Activated CD4-positive, alpha-beta T cell treated with anti-CD3 and anti-CD28 coated beads for 36 hours (primary cell): Measurements from ENCODE around the gene ALPI. TPM values are rescaled to one million over a fixed set of nuclear protein-coding genes. Genes with fewer than 3 reads are reported as not detected.
A peak's percentile ranks its signal among the peaks of the same experiment; 100 is the strongest.
"Not testable (repeated sequence)": the region's sequence is repeated elsewhere in the genome, so short reads cannot be mapped to it uniquely, and the experiment has no call there.

Experiments
- ATAC-seq: fragments of 200-7000 bp; cut with Tn5 transposase; one replicate; pipeline ENCODE4 v1.10.0; 2021; ENCODE audit warnings: mild to moderate bottlenecking, moderate library complexity
- CTCF ChIA-PET: fragments of 350-600 bp; sonication (Branson Sonifier 250); formaldehyde crosslinking; loops from one replicate; lab custom pipeline; 2021; ENCODE audit warnings: antibody characterized with exemption; lab: Charles Lee
- POLR2A ChIA-PET: fragments of 350-600 bp; sonication (Branson Sonifier 250); formaldehyde crosslinking; loops from one replicate; lab custom pipeline; 2021; ENCODE audit warnings: antibody characterized with exemption, inconsistent platforms; lab: Charles Lee
- DNase-seq: peaks from one replicate; pipeline ENCODE4 v3.0.0-alpha.2; 2020
- H3K27ac Mint-ChIP-seq: one replicate; pipeline ENCODE4 v1.8.0; 2021; ENCODE audit warnings: mixed read lengths
- H3K27me3 Mint-ChIP-seq: one replicate; pipeline ENCODE4 v1.8.0; 2021; ENCODE audit warnings: mixed read lengths
- H3K36me3 Mint-ChIP-seq: one replicate; pipeline ENCODE4 v1.8.0; 2021; ENCODE audit warnings: low read depth, mixed read lengths
- H3K4me1 Mint-ChIP-seq: one replicate; pipeline ENCODE4 v1.8.0; 2021; ENCODE audit warnings: mixed read lengths
- H3K4me3 Mint-ChIP-seq: one replicate; pipeline ENCODE4 v1.8.0; 2021; ENCODE audit warnings: mild to moderate bottlenecking, moderate library complexity, mixed read lengths
- H3K9me3 Mint-ChIP-seq: one replicate; pipeline ENCODE4 v1.8.0; 2021; ENCODE audit warnings: low read depth, mixed read lengths
- intact Hi-C, 2 experiments: fragments of 100-400 bp; cut with DNase I in 1 of 2; cut with micrococcal nuclease in 1 of 2; formaldehyde crosslinking; loops; one replicate each; pipeline versions ENCODE4 v1.14.2 to v1.15.1; 2022 to 2024; cut with DNase I, micrococcal nuclease
- total RNA-seq, 2 experiments: library from RNA; stranded (reverse); gene quantifications; one replicate each; pipeline ENCODE4 v1.2.3, GENCODE V29; 2021

The ALPI gene
- total RNA-seq, 2 experiments from 2014 or later, result not detected

DNA sequence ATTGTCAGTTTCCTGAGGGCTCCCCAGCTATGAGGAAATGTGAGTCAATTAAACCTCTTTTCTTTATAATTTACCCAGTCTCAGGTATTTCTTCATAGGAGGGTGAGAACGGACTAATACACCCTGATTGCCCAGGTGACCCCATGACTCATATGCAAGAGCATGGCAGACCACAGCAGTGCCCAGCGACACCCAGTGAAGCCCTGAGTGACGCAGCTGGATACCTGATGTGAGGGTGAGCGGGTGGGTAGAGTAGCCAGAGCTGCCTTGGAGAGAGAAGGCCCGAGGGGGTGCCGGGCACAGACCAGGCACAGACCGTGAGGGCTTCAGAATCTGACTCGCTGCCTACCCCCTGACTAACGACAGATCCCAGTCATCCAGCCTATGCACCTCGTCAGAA lies 33.9 kb upstream of the ALPI start:
- peaks cover 29% of the 10 kb centered on the region for H3K27me3 Mint-ChIP-seq
- POLR2A ChIA-PET, result no interaction called here
- intact Hi-C loops, result no loop called here
- no peak overlapping the region for H3K27ac Mint-ChIP-seq
- ATAC-seq (no peak), DNase-seq (no peak)
- CTCF ChIA-PET, result interaction anchor here (0.9 to 1.3 kb wide), 3 partner anchors 9 to 515 kb away, joined by 3 to 5 read pairs (median 4); no protein-coding TSS in a partner anchor
- peaks cover 15% of the 10 kb centered on the region for H3K4me1 Mint-ChIP-seq
- H3K9me3 Mint-ChIP-seq, result peaks cover 11% of the 10 kb centered on the region
- no peak overlapping the region for H3K4me3 Mint-ChIP-seq
- H3K36me3 Mint-ChIP-seq, result peaks cover 4% of the 10 kb centered on the region

GRCh38 chr2:232422996-232423395 lies 33.0 kb upstream of the ALPI start:
- H3K36me3 Mint-ChIP-seq, intact Hi-C loops, ATAC-seq, CTCF ChIA-PET, DNase-seq, H3K27ac Mint-ChIP-seq, POLR2A ChIA-PET, H3K4me3 Mint-ChIP-seq: not testable (repeated sequence)
- Mint-ChIP-seq H3K27me3 (peaks cover 28% of the 10 kb centered on the region), H3K9me3 (peaks cover 11% of the 10 kb centered on the region), H3K4me1 (peaks cover 15% of the 10 kb centered on the region)

GRCh38 chr2:232423407-232423806 lies 32.5 kb upstream of the ALPI start:
- CTCF ChIA-PET, H3K27ac Mint-ChIP-seq, ATAC-seq, POLR2A ChIA-PET, H3K36me3 Mint-ChIP-seq, DNase-seq, H3K4me3 Mint-ChIP-seq, intact Hi-C loops: not testable (repeated sequence)
- peaks cover 24% of the 10 kb centered on the region for H3K27me3 Mint-ChIP-seq
- H3K9me3 Mint-ChIP-seq, result peaks cover 11% of the 10 kb centered on the region
- H3K4me1 Mint-ChIP-seq, result peaks cover 12% of the 10 kb centered on the region

DNA sequence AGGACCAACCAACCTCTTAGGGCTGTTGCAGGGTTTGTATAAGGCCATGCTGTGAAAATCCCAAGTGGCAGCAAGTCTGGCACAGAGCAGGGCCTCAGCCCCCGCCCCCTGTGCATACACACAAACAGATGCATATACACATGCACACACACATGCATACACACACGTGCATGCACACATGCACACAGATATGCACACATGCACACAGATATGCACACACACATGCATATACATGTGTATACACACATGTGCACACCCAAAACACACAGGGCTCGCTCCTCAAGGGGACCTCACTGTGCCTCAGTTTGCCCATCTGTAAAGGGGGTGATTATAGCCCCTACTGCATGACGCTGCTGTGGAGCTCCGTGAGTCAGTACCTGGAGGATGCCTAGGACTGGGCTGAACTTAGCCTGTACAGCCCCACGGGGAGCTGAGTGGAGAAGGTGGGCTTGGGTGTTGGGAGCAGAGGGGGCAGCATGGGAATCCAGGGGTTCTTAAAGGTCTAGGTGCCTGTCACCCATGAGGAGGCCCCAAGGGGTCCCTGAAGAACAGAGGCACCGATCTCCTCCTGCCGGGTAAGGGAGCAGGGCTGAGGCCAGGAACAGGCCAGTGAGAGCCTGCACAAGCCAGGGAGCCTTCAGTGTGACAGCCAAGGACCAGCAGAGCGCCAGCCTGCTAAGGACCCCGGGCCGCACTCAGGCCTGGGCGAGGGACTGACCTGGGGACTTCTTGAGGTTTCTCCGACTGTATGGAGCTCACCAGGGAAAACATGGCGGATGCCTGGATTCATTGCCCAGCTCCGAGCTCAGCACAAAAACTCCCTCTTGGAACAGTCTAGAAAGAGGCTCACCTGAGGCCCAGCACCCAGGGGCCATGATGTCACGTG lies 24.0 kb upstream of the ALPI start:
- no peaks in the 10 kb centered on the region for H3K4me1 Mint-ChIP-seq

GRCh38 chr2:232432598-232433184 lies 23.3 kb upstream of the ALPI start:
- DNase-seq, result peak; percentile 26
- no peak overlapping the region for H3K27ac Mint-ChIP-seq
- H3K9me3 Mint-ChIP-seq, result no peaks in the 10 kb centered on the region
- no peak overlapping the region for H3K4me3 Mint-ChIP-seq
- H3K36me3 Mint-ChIP-seq, result no peaks in the 10 kb centered on the region
- ATAC-seq, result peak; percentile 77
- intact Hi-C loops, result loop anchor here in 1 of 2 experiments (5.0 kb wide), 1 partner anchor 285 kb away; no protein-coding TSS in a partner anchor
- ChIA-PET POLR2A (no interaction called here), CTCF (no interaction called here)
- no peaks in the 10 kb centered on the region for H3K4me1 Mint-ChIP-seq
- no peaks in the 10 kb centered on the region for H3K27me3 Mint-ChIP-seq

More for the DNA sequence above, 24.0 kb upstream of the ALPI start:
- ChIA-PET CTCF (interaction anchor here (0.5 to 2.1 kb wide), 2 partner anchors 10 to 850 kb away, joined by 5 read pairs; no protein-coding TSS in a partner anchor), POLR2A (no interaction called here)
- H3K27me3 Mint-ChIP-seq, result no peaks in the 10 kb centered on the region
- no peaks in the 10 kb centered on the region for H3K36me3 Mint-ChIP-seq
- H3K4me3 Mint-ChIP-seq, result no peak overlapping the region
- DNase-seq (no peak), ATAC-seq (no peak)
- H3K9me3 Mint-ChIP-seq, result no peaks in the 10 kb centered on the region
- H3K27ac Mint-ChIP-seq, result no peak overlapping the region
- intact Hi-C loops, result loop anchor here in 1 of 2 experiments (5.0 kb wide), 1 partner anchor 285 kb away; no protein-coding TSS in a partner anchor

DNA sequence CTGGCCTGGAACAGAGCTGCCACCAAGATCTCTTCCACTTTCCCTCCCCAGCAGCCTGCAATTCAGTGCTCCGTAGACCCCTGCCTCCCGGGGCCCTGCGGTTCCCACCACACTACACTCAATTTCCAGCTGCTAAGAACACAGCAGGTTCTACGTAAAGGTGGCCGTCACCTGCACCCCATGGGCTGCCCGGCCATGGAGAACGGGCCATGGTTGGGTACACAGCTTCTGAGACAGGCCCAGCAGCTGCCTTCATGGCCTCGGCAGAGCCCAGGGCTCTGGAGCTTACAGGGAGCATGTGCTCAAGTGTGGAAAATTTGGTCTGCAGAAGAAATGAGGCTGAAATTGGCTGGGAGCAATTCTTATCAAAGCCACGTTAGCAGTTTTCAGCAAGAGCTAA lies 22.3 kb upstream of the ALPI start:
- intact Hi-C loops, result loop anchor here in 1 of 2 experiments (5.0 kb wide), 1 partner anchor 286 kb away; no protein-coding TSS in a partner anchor
- H3K27ac Mint-ChIP-seq, POLR2A ChIA-PET, ATAC-seq, H3K9me3 Mint-ChIP-seq, H3K4me1 Mint-ChIP-seq, CTCF ChIA-PET, H3K36me3 Mint-ChIP-seq, H3K27me3 Mint-ChIP-seq, DNase-seq, H3K4me3 Mint-ChIP-seq: not testable (repeated sequence)

GRCh38 chr2:232434091-232434490 lies 21.9 kb upstream of the ALPI start:
- no peaks in the 10 kb centered on the region for H3K36me3 Mint-ChIP-seq
- no peak for DNase-seq
- no peaks in the 10 kb centered on the region for H3K4me1 Mint-ChIP-seq
- no peak overlapping the region for H3K27ac Mint-ChIP-seq
- ATAC-seq, result no peak
- POLR2A ChIA-PET, result no interaction called here
- H3K9me3 Mint-ChIP-seq, result no peaks in the 10 kb centered on the region
- CTCF ChIA-PET, result interaction anchor here (0.9 to 1.6 kb wide), 2 partner anchors 512 to 532 kb away, joined by 3 to 4 read pairs; no protein-coding TSS in a partner anchor
- no peaks in the 10 kb centered on the region for H3K27me3 Mint-ChIP-seq
- no peak overlapping the region for H3K4me3 Mint-ChIP-seq
- intact Hi-C loops, result loop anchor here in 1 of 2 experiments (5.0 kb wide), 1 partner anchor 287 kb away; no protein-coding TSS in a partner anchor

DNA sequence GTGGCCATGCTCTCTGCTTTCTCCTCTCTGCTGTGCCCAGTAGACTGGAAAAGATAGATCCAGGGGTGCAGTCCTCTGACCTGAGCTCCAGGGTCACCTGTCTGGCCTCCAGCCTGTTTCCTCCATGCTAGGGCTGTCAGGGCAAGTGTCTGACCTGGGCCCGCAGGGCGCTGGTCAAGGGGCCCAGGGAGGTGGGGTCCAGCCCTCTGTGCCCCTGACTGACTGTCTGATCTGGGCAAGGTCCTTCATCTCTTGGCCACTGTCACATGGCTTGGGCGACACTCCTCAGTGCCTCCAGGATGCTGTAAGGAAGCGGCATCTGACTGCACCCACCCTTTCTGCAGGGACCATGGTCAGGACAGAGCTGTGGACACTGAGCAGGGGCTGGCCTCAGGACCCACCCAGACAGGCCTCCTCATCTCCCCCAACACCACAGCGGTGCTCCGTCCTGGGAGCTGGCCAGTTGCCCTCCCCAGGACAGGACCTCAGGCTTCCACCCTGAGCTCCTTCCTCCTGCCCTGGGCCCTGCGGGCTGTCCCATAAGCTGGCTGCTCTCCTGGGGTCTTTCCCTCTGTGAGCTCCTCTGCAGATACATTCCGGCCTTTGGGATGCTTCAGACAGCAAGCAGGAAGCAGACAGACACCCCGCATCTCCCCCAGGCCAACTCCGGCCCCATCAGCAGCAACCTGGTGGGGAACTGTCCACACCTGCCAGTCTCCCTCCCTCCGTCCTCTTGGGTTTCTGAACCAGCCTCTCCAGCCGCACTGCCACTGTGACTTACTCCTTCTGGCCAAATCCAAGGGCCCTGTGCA lies 21.2 kb upstream of the ALPI start:
- intact Hi-C loops, result loop anchor here (5.0 kb wide), 2 partner anchors 97 to 287 kb away; no protein-coding TSS in a partner anchor
- Mint-ChIP-seq H3K36me3 (no peaks in the 10 kb centered on the region), H3K9me3 (no peaks in the 10 kb centered on the region), H3K4me1 (no peaks in the 10 kb centered on the region), H3K27ac (no peak overlapping the region), H3K27me3 (peaks cover under 1% of the 10 kb centered on the region), H3K4me3 (no peak overlapping the region)
- CTCF ChIA-PET, result interaction anchor here (0.6 to 1.6 kb wide), 9 partner anchors 66 to 849 kb away, joined by 3 to 4 read pairs (median 3); no protein-coding TSS in a partner anchor
- DNase-seq (no peak), ATAC-seq (no peak)
- POLR2A ChIA-PET, result interaction anchor here (0.7 kb wide), 1 partner anchor 72 kb away, joined by 4 read pairs; no protein-coding TSS in a partner anchor

DNA sequence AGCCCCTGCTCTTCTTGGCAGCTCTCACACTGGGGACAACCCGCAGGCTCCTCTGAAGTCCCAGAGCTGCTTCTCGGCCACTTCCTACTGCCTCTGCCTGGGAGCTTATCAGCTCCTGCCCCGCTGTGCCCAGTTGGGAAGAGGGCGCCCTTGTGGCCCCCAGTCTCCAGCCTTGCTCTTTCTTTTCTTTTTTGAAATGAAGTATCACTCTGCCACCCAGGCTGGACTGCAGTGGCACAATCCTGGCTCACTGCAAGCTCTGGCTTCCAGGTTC lies 20.6 kb upstream of the ALPI start:
- DNase-seq (no peak), ATAC-seq (no peak)
- intact Hi-C loops, result loop anchor here in 1 of 2 experiments (5.0 kb wide), 1 partner anchor 98 kb away; no protein-coding TSS in a partner anchor
- Mint-ChIP-seq H3K9me3 (no peaks in the 10 kb centered on the region), H3K27ac (no peak overlapping the region), H3K36me3 (no peaks in the 10 kb centered on the region), H3K4me1 (peaks cover 2% of the 10 kb centered on the region), H3K4me3 (no peak overlapping the region), H3K27me3 (peaks cover 2% of the 10 kb centered on the region)
- CTCF ChIA-PET, result interaction anchor here (0.5 to 1.6 kb wide), 10 partner anchors 49 to 581 kb away, joined by 3 to 4 read pairs (median 3); no protein-coding TSS in a partner anchor
- POLR2A ChIA-PET, result interaction anchor here (0.7 kb wide), 1 partner anchor 73 kb away, joined by 4 read pairs; no protein-coding TSS in a partner anchor

- Mint-ChIP-seq H3K9me3 (no peaks in the 10 kb centered on the region), H3K4me3 (no peak overlapping the region), H3K4me1 (peaks cover 3% of the 10 kb centered on the region), H3K27ac (no peak overlapping the region), H3K36me3 (no peaks in the 10 kb centered on the region), H3K27me3 (peaks cover 2% of the 10 kb centered on the region)
- intact Hi-C loops, result loop anchor here in 1 of 2 experiments (5.0 kb wide), 1 partner anchor 99 kb away; no protein-coding TSS in a partner anchor
- ATAC-seq, result no peak
- POLR2A ChIA-PET, result no interaction called here
- no peak for DNase-seq
- CTCF ChIA-PET, result interaction anchor here (0.5 to 2.3 kb wide), 8 partner anchors 23 to 581 kb away, joined by 3 to 7 read pairs (median 3); no protein-coding TSS in a partner anchor
These were observed 20.1 kb upstream of the ALPI start for GRCh38 chr2:232435805-232436204.
